Thymus (tissue), 11 donors: ENCODE results near the gene CENPP. TPM values are rescaled to one million over a fixed set of nuclear protein-coding genes. Genes with fewer than 3 reads are reported as not detected.
A peak's percentile ranks its signal among the peaks of the same experiment; 100 is the strongest.

Source experiments
- DNase-seq, 9 donors: peaks; one replicate each; pipeline ENCODE4 v3.0.0-alpha.2; 2013; ENCODE audit warnings: low spot score in 9 of 9, low read depth in 6 of 9, missing footprints in 1 of 9
- H3K27ac ChIP-seq, 2 donors: one replicate each; pipeline ENCODE4 v1.5.1; 2013; ENCODE audit warnings: control low read depth in 1 of 2, low read depth in 1 of 2, low read length in 1 of 2, mild to moderate bottlenecking in 1 of 2, moderate library complexity in 1 of 2
- H3K27me3 ChIP-seq, 2 donors: one replicate each; pipeline ENCODE4 v1.5.1; 2013; ENCODE audit warnings: low read length in 1 of 2; ENCODE audit not compliant: control insufficient read depth in 2 of 2, insufficient read depth in 1 of 2
- H3K36me3 ChIP-seq, 2 donors: one replicate each; pipeline ENCODE4 v1.5.1; 2013; ENCODE audit warnings: low read length in 1 of 2, mild to moderate bottlenecking in 1 of 2, moderate library complexity in 1 of 2; ENCODE audit not compliant: control insufficient read depth in 2 of 2, insufficient read depth in 2 of 2
- H3K4me1 ChIP-seq, 2 donors: one replicate each; pipeline ENCODE4 v1.5.1; 2013; ENCODE audit warnings: low read length in 2 of 2; ENCODE audit not compliant: control insufficient read depth in 2 of 2, insufficient read depth in 2 of 2
- H3K4me3 ChIP-seq, 2 donors: one replicate each; pipeline ENCODE4 v1.5.1; 2013; ENCODE audit warnings: low read length in 2 of 2, control low read depth in 1 of 2, mild to moderate bottlenecking in 1 of 2
- H3K9me3 ChIP-seq, 2 donors: one replicate each; pipeline ENCODE4 v1.5.1; 2013; ENCODE audit warnings: low read length in 1 of 2, mild to moderate bottlenecking in 1 of 2; ENCODE audit not compliant: control insufficient read depth in 2 of 2, insufficient read depth in 1 of 2
- WGBS: extraction: QIAGEN DNeasy Blood & Tissue Kit; methylation state at CpG from one replicate; pipeline ENCODE4 v1.1.7; 2013; 5-methylcytosine and 5-hydroxymethylcytosine counted together
- polyA plus RNA-seq: library from polyadenylated mRNA; stranded (reverse); fragments of 200-250 nt; gene quantifications from one replicate; pipeline ENCODE4 v1.2.3, GENCODE V29; 2013
- total RNA-seq: library from RNA; stranded (reverse); fragments of 120-200 nt; gene quantifications from one replicate; pipeline ENCODE4 v1.2.4, GENCODE V29; 2013
- donor health status: healthy.

Gene CENPP
- total and polyA plus RNA-seq, 2 donors, result 3.9 to 13.8 TPM

DNA sequence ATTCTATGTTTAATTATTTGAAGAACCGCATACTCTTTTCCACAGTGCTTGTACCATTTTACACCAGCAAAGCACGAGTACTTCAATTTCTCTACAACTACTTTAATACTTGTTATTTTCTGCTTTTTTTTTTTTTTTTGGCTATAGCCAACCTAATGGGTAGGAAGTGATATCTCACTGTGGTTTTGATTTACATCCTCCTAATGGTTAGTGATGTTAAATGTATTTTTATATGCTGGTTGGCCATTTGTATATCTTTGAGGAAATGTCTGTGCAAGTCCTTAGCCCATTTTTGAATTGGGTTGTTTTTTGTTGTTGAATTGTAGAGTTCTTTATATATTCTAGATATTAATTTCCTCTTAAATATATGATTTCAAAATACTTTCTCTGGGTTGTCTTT lies 56.0 kb downstream of the CENPP start:
- no peaks in the 10 kb centered on the region for H3K27me3 ChIP-seq
- peaks cover 6 to 17% of the 10 kb centered on the region in 2 donors for H3K4me1 ChIP-seq
- 91% methylated on average over 2 of the region's 2 CpGs for WGBS
- no peaks in the 10 kb centered on the region for H3K36me3 ChIP-seq
- H3K4me3 ChIP-seq, result no peak overlapping the region
- DNase-seq, result no peak
- H3K9me3 ChIP-seq, result no peaks in the 10 kb centered on the region
- no peak overlapping the region for H3K27ac ChIP-seq

DNA sequence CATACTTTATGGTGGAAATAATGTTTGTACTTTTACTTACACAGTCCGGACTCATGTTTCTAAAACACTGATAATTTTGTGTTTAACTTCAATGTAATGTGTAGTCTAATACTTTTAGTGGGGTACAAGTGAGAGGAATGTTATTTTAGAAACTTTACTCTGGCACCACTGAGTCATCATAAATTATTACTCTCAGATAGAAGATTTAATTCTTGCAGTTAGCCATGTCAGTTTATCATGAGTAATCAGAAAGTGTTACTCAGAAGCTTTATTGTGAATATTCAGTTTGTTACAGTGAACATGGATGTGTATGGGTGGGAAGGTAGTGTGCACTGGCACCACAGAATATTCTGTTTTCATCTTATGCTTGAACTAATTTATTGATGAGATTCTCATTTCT lies 58.6 kb downstream of the CENPP start:
- Histone ChIP-seq H3K9me3 (no peaks in the 10 kb centered on the region), H3K27me3 (no peaks in the 10 kb centered on the region), H3K4me3 (no peak overlapping the region), H3K27ac (no peak overlapping the region), H3K4me1 (no peaks in the 10 kb centered on the region), H3K36me3 (no peaks in the 10 kb centered on the region)
- WGBS, result 98% methylated on average over 1 of the region's 1 CpG
- DNase-seq, result no peak

DNA sequence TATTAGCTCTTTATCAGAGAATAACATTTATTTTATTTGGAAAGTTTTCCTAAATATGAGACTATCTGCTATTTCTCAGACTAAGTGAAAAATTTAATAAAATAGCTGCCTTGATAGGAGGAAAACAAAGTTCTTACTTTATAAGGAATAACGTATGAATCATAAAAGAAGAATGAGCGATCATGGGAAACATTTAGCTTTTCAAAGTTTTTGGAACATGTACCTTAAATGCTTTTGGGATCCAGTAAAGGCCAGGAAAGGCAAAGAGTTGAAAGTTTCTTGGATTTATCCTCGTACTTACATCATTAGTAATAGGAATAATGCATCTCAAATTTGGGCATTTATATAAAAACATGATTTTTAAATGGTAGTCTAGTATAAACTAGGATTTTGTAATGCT lies 59.2 kb downstream of the CENPP start:
- 97% methylated on average over 3 of the region's 3 CpGs for WGBS
- Histone ChIP-seq H3K4me1 (no peaks in the 10 kb centered on the region), H3K27me3 (no peaks in the 10 kb centered on the region), H3K9me3 (no peaks in the 10 kb centered on the region), H3K4me3 (no peak overlapping the region), H3K36me3 (no peaks in the 10 kb centered on the region), H3K27ac (no peak overlapping the region)
- DNase-seq, result no peak

DNA sequence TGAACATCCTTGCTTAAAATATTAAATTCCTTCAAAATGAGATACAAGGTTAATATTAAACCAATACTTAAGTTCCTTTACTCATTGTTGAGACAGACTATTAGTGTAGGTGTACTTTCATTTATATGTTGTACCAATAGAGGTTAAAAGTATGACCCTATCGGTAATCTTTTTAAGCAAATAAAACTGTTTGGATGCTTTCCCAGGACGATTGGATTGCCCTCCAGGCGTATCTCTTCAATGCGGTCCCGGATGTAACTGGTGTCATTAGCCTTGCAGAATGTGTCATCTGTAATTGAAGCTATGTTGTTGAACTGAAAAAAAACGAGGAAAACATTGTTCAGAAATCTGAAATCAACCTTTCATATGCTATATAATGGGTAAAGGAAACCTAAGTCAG lies 59.7 kb downstream of the CENPP start:
- H3K36me3 ChIP-seq, result no peaks in the 10 kb centered on the region
- 95% methylated on average over 6 of the region's 6 CpGs for WGBS
- no peaks in the 10 kb centered on the region for H3K4me1 ChIP-seq
- H3K9me3 ChIP-seq, result no peaks in the 10 kb centered on the region
- no peaks in the 10 kb centered on the region for H3K27me3 ChIP-seq
- H3K27ac ChIP-seq, result no peak overlapping the region
- H3K4me3 ChIP-seq, result no peak overlapping the region
- no peak for DNase-seq

DNA sequence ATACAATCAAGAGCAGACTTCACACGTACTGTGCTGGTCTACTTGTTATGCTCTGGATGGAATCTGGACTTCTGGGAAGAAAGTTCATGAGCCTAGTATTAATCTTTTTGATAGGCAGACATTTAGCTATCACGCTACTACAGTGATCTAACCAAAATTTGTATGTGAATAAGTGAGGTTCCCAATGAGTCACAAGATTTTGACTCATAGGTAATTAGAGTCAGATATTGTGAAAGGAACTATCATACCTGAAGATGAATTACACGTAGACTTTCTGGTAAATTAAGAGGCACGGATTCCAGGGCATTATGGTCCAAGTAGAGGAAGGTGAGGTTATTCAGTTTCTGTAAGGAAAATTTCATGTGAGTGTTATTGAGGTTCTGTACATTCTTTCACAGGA lies 60.2 kb downstream of the CENPP start:
- no peak for DNase-seq
- Histone ChIP-seq H3K4me3 (no peak overlapping the region), H3K9me3 (no peaks in the 10 kb centered on the region), H3K27me3 (no peaks in the 10 kb centered on the region), H3K36me3 (no peaks in the 10 kb centered on the region), H3K27ac (no peak overlapping the region), H3K4me1 (no peaks in the 10 kb centered on the region)
- WGBS, result 95% methylated on average over 4 of the region's 4 CpGs

DNA sequence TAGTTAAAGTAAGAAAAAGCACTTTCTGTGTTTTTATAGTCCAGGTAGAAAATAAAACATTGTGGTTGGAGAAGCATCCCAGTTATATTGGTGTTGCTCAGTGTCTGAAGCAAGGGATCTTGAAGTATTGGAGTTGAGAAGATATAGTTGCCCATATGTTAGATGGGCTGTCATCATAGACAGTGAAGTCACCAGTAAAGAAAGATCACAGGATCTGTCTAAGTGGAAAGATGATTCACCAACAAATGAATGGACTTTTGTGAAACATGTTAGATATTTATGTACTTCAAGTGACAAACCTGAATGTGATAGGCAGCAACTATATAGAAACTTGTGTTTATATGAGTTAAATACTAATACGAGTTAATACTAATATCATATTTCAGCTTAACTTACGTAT lies 66.9 kb downstream of the CENPP start:
- DNase-seq, result no peak
- H3K27ac ChIP-seq, result no peak overlapping the region
- WGBS, result 94% methylated on average over 2 of the region's 2 CpGs
- peaks cover 0 to 3% of the 10 kb centered on the region in 2 donors for H3K9me3 ChIP-seq
- no peaks in the 10 kb centered on the region for H3K36me3 ChIP-seq
- H3K4me1 ChIP-seq, result no peaks in the 10 kb centered on the region
- no peak overlapping the region for H3K4me3 ChIP-seq
- H3K27me3 ChIP-seq, result no peaks in the 10 kb centered on the region

DNA sequence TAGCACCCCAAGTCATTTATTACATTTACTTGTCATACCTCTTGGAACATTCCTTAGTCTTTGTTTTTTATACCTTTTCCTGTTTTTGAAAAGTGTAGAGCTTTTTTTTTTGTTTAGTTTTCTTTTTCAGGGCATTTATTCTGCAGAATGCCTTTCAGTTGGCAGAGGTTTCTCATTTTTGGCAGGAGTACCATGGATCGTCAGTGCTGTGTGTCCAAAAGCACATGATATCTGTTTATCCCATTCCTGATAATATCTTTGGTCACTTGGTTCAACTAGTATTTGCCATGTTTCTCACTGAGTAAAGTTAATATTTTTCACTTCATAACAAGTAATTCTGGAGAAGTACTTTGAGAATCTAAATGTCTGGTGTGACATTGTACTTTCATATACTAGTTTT lies 67.9 kb downstream of the CENPP start:
- WGBS, result 90% methylated on average over 1 of the region's 1 CpG
- H3K27ac ChIP-seq, result no peak overlapping the region

DNA sequence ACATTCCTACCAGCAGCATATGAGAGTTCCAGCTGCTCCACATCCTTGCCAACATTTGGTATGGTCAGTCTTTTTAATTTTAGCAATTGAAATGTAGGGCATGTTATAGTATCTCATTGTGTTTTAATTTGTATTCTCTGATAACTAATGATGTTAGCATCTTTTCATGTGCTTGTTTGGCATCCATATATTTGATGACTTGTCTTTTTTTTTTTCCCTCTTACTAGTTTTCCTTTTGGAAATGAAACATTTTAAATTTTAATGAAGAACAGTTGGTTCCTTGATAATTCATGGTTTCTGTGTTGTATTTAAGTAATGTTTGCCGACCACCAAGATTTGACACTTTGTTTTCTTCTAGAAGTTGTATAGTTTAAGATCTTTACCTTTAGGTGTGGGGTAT lies 69.9 kb downstream of the CENPP start:
- Histone ChIP-seq H3K36me3 (no peaks in the 10 kb centered on the region), H3K4me1 (no peaks in the 10 kb centered on the region), H3K4me3 (no peak overlapping the region), H3K27ac (no peak overlapping the region), H3K9me3 (peaks cover 0 to 3% of the 10 kb centered on the region in 2 donors), H3K27me3 (no peaks in the 10 kb centered on the region)
- WGBS, result 97% methylated on average over 1 of the region's 1 CpG
- no peak for DNase-seq

More for the DNA sequence above, 67.9 kb downstream of the CENPP start:
- no peaks in the 10 kb centered on the region for H3K4me1 ChIP-seq
- H3K4me3 ChIP-seq, result no peak overlapping the region
- H3K27me3 ChIP-seq, result no peaks in the 10 kb centered on the region
- no peaks in the 10 kb centered on the region for H3K36me3 ChIP-seq
- DNase-seq, result no peak
- peaks cover 0 to 3% of the 10 kb centered on the region in 2 donors for H3K9me3 ChIP-seq

DNA sequence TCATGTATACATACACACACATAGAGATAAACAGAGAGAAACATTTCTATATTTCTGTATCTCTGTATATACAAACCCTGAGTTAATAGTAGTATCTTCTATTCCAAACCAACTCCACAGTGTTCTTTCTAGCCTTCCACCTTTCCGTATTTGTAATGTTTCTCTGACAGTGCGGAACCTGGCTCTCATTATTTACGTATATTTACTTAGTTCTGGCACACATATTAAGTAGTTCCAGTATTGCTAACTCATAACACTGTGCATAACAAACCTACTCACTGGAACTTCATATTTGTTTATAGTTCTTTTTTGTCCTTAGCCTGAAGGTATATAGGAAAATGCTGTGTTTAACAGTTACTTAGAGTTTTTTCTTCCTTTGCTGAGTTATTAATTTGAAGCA lies 72.1 kb downstream of the CENPP start:
- no peaks in the 10 kb centered on the region for H3K36me3 ChIP-seq
- no peak for DNase-seq
- H3K27me3 ChIP-seq, result no peaks in the 10 kb centered on the region
- no peaks in the 10 kb centered on the region for H3K4me1 ChIP-seq
- WGBS, result 97% methylated on average over 3 of the region's 3 CpGs
- no peak overlapping the region for H3K4me3 ChIP-seq
- H3K9me3 ChIP-seq, result peaks cover 0 to 3% of the 10 kb centered on the region in 2 donors
- no peak overlapping the region for H3K27ac ChIP-seq

DNA sequence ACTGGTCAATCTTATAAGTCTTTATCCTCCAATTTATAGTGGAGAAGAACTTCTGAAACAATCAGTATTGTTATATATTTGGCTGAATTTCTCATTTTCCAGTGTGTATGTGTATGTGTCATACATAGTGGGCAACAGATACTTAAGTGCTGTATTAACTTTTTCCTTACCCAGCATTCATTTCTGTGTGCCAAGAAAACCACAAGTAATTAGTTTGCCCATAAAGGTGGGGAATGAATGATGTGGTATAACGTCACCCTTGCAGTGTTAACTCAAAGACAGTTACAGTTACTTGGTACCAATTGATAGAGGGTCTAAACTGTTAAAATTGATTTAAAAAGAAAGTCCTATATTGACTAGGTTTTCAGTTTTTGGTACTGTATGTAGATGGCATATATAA lies 76.6 kb downstream of the CENPP start:
- WGBS, result 12% methylated on average over 1 of the region's 1 CpG
- peak overlapping the region in 1 of 2 donors; percentile 9 for H3K27ac ChIP-seq
- H3K27me3 ChIP-seq, result no peaks in the 10 kb centered on the region
- H3K4me3 ChIP-seq, result no peak overlapping the region
- no peaks in the 10 kb centered on the region for H3K9me3 ChIP-seq
- DNase-seq, result no peak
- no peaks in the 10 kb centered on the region for H3K36me3 ChIP-seq
- H3K4me1 ChIP-seq, result peaks cover 11 to 17% of the 10 kb centered on the region in 2 donors
